Measurements from ENCODE around the gene SDHAF2. TPM values are rescaled to one million over a fixed set of nuclear protein-coding genes. Genes with fewer than 3 reads are reported as not detected.

The SDHAF2 gene
- total and polyA plus RNA-seq, 2 of the 4 experiments (the other 2 are of a cell fraction) = 50.4 to 91.1 TPM

- H3K14ac ChIP-seq (replicated peaks; ENCODE audit: low read depth, low read length) = no peak overlapping the region
- H3K18ac ChIP-seq (ENCODE audit: low read depth, low read length) = no peak overlapping the region
- peaks cover 31 to 60% of the 10 kb centered on the region in 2 experiments for H3K79me1 ChIP-seq (ENCODE audit: low read depth in 1 of 2, low read length in 2 of 2)
- H3K4ac ChIP-seq (ENCODE audit: low read depth, low read length) = no peak overlapping the region
- no peak overlapping the region for H3K27ac ChIP-seq (ENCODE audit: insufficient read depth, low read length)
- no peak overlapping the region for H3K9ac ChIP-seq (ENCODE audit: low read depth, low read length)
- dilution Hi-C loops (cut with HindIII; ENCODE audit: low sequenced_read_pairs, unreplicated experiment) = no loop called here
- no peaks in the 10 kb centered on the region; the same call in 1 of the 2 replicates for H3K9me1 ChIP-seq (ENCODE audit: insufficient read depth, low read length)
- H3K27me3 ChIP-seq (ENCODE audit: control insufficient read depth, insufficient read depth, low read length) = no peaks in the 10 kb centered on the region
- TF ChIP-seq RCOR1 (IDR thresholded peaks at IDR 0.05; ENCODE audit: insufficient replicate concordance, low read length) (no peak), POLR2A (IDR thresholded peaks at IDR 0.05; ENCODE audit: low read depth, low read length) (no peak), SMC3 (IDR thresholded peaks at IDR 0.05; ENCODE audit: low read depth, low read length) (no peak), MAZ (IDR thresholded peaks at IDR 0.05; ENCODE audit: borderline replicate concordance, low read depth, low read length) (no peak), CEBPB (IDR thresholded peaks at IDR 0.05; ENCODE audit: low read depth, low read length) (no peak), MXI1 (IDR thresholded peaks at IDR 0.05; ENCODE audit: borderline replicate concordance, low read depth, low read length) (no peak), RFX5 (IDR thresholded peaks at IDR 0.05; ENCODE audit: low read depth, low read length) (no peak)
- no peak overlapping the region for H3K4me3 ChIP-seq (ENCODE audit: insufficient read depth, low read depth, low read length)
- ChIA-PET CTCF (no interaction called here), POLR2A (ENCODE audit: unreplicated experiment) (no interaction called here)
- no peak overlapping the region for H2BK15ac ChIP-seq (ENCODE audit: low read depth, low read length)
- WGBS, 2 experiments (ENCODE audit: extremely low coverage in 2 of 2, insufficient read length in 1 of 2) = 60% methylated on average over 1 of the region's 5 CpGs; no CpG with 5 or more reads in 1 of the 2 experiments
- H2AFZ ChIP-seq (replicated peaks; ENCODE audit: low read length, poor library complexity) = no peak overlapping the region
- no peak overlapping the region for H4K8ac ChIP-seq (ENCODE audit: low read depth in 2 of 2, low read length in 2 of 2)
- H2BK20ac ChIP-seq (ENCODE audit: low read depth, low read length) = no peak overlapping the region
- H3K9me3 ChIP-seq (ENCODE audit: control insufficient read depth, insufficient read depth, low read length) = no peaks in the 10 kb centered on the region
- no peak overlapping the region for H4K91ac ChIP-seq (ENCODE audit: insufficient read depth, low read depth, low read length)
- intact Hi-C loops (cut with micrococcal nuclease) = no loop called here
- no peak overlapping the region for H2AK9ac ChIP-seq (replicated peaks; ENCODE audit: low read depth, low read length, poor library complexity)
- H4K5ac ChIP-seq (ENCODE audit: low read depth, low read length) = no peak overlapping the region
- no peak overlapping the region for H2BK120ac ChIP-seq (ENCODE audit: low read depth, low read length)
- DNase-seq = no peak
- H3K4me2 ChIP-seq (ENCODE audit: low read depth, low read length) = no peak overlapping the region
- no peak overlapping the region for H2BK5ac ChIP-seq (ENCODE audit: low read depth, low read length, poor library complexity, severe bottlenecking)
- no peak overlapping the region for H2AK5ac ChIP-seq (ENCODE audit: low read depth, low read length)
- in situ Hi-C loops (cut with MboI; ENCODE audit: low sequenced_read_pairs) = no loop called here
- ATAC-seq (ENCODE audit: low read depth) = no peak
- no peak overlapping the region for H3K56ac ChIP-seq (ENCODE audit: extremely low read depth, insufficient read depth, low read length)
- H4K20me1 ChIP-seq (ENCODE audit: insufficient read depth, low read length) = peaks cover 39% of the 10 kb centered on the region
- H3K23ac ChIP-seq (ENCODE audit: low read depth, low read length) = no peak overlapping the region
- peaks cover 25% of the 10 kb centered on the region for H3K36me3 ChIP-seq (ENCODE audit: control insufficient read depth, insufficient read depth, low read length)
- no TSS peak for BruUV-seq (replicated peaks)
- no peaks in the 10 kb centered on the region for H3K4me1 ChIP-seq (ENCODE audit: control insufficient read depth, insufficient read depth, low read length)
These were observed 7.6 kb downstream of the SDHAF2 start for GRCh38 chr11:61437496-61437895.
